NK-92 treated with Interleukin-12 subunit alpha and Interleukin-12 subunit beta, amount 100 ng/mL, for 24 hours (cell line): ENCODE measurements around the gene YWHAH.

Experiments used
- DNase-seq: peaks from one replicate; lab custom pipeline; 2025; lab: John Stamatoyannopoulos, UW

Gene YWHAH

DNA sequence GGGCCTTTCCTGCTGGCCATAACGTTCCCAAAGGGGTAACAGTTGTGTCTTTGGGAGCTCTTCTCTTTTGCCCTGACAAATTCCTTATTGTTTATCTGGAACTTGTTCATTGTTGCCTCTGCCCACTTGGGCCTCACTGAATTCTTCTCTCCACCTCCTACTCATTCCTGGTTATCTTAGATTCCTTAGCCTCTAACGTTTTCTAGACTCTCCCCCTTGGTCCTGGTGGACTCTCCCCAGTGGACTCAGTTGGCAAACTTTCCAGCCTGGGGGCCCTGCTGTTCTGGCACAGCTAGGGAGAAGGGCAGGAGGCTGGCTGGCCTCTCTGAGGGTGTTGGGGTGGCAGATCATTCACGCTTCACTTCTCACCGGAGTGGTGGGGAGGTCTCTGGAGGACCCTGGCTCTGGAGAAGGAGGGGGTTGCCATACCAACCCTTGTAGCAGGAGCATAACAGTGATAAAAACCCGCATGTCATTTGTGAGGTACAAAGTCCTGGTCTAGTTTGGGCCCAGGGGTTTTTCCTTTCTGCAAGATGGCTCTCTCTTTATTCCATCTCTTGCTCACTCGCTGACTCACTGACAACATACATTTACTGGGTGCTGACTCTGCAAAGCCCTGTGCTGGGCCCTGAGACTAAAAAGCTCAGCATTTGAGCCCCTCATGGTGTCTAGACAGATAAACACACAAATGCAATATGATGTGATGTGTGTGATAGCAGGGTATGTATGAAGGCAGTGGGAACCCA is 39.7 kb downstream of the YWHAH start:
- no peak for DNase-seq

DNA sequence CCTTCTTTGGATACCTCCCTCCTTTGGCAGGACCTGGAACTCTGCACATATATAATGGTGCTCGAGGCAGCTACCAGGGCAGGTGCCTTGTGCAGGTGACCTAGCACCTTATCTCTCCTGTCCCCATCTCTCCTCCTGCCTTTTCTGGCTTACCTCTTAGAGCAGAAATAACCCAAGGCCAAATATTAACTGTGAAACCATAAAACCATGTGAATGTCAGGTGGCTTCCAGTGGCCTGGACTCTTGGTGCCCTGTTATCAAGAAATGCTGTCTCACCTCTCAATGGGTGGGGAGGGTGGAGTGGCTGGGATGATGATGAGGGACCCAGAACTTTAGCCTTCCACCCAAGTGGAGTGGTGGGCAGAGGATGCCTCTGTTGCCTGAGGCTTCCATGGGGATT is 42.9 kb downstream of the YWHAH start:
- DNase-seq, result no peak

DNA sequence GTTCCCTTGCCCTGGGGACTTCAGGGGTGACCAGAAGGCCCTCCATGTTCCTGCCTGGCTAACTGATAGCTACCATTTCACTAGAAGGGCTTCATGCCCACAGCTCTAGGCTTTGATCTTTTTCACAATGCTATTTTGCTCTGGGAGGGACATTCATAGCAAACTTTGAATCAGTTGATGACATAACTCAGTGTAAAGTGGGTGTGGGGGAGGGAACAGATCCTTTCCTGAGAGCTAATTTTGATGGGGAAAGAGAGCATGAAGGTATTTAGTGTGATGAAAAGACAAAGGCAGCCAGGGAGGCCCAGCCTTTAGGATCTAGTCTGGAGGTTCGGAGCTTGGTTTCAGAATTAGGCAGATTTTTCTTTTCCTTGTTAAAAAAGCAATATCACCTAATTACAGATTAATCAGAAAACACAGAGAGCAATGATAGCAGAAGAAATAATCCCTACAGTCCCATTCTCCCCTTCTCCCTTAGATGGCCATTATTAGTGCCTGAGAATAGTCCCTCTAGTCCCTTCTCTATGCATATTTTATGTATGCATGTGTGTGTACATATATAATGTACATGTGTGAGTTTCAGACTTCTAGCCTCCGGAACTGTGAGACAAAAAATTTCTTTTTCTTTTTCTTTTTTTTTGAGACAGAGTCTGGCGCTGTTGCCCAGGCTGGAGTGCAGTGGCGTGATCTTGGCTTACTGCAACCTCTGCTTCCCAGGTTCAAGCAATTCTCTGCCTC is 46.9 kb downstream of the YWHAH start:
- DNase-seq, result no peak

DNA sequence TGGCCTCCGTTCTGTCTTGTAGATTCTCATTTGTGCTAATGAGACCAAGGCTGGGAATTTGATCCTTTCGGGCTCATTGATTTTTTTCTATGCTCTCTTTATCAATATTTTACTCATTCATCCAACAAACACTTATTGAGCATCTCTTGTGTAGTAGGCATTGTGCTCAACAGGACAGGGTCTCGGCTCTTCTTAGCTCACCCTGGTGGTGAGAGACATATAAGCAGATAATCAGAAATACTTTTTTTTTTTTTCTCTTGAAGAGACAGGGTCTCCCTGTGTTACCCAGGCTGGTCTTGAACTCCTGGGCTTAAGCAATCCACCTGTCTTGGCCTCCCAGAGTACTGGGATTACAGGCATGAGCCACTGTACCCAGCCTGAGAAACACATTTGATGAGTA is 50.7 kb downstream of the YWHAH start:
- no peak for DNase-seq

DNA sequence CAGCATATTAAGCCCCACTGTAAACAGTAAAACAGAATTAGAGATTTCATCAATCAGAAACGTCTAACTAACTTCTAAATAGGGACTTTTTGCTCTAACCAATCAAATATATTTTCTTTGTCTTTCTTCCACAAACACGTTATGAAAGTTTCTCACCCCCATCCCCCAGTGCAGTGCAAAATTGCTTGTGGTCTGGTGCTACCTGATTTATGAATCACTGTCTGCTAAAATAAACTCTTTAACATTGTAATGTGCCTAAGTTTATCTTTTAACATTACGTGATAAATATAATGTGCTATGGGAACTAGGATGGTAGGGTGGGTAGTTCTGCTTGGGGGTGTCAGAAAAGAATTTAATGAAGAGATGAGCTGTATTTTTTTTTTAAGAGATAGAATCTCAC is 51.5 kb downstream of the YWHAH start:
- peak; percentile 52 for DNase-seq

DNA sequence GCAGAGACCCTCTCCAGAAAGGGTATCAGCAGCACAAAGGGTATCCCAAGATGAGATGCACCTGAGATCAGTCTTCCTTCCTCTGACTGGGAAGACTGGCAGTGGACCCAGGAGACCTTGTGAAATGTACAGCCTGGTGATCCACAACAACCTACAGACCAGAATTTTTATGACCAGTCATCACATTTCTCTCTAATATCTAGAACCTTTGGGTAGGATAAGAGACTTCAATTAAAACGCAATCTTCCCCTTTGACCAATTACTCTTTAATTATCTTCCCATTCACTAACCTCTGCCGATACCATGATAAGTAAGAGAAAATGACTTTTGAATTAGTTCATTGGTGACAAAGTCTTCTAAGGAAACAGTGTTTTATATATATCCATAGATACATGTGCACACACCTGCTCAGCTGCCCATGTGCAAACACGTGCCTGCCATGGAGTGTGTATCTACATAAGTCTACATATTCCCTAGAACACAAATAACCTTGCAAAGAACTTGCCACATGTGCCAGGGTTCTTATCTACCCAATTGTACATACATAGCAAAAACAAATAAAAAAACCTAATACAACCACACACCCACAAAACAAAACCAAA is 54.5 kb downstream of the YWHAH start:
- no peak for DNase-seq

DNA sequence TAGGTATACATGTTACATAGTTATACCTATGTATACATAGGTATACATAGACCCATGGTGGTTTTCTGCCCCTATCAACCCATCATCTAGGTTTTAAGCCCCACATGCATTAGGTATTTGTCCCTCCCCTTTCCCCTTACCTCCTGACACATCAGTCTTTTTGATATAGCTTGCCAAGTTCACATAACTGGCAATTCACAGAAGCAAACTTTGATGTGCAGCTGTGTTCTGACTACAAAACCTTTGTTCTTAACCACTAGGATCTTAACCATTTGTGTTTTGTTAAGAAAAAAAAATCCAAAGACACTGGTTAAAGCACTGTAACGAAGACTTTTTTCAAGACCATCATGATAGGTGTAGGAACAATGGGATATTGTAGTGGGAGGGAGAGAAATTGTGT is 55.8 kb downstream of the YWHAH start:
- no peak for DNase-seq

DNA sequence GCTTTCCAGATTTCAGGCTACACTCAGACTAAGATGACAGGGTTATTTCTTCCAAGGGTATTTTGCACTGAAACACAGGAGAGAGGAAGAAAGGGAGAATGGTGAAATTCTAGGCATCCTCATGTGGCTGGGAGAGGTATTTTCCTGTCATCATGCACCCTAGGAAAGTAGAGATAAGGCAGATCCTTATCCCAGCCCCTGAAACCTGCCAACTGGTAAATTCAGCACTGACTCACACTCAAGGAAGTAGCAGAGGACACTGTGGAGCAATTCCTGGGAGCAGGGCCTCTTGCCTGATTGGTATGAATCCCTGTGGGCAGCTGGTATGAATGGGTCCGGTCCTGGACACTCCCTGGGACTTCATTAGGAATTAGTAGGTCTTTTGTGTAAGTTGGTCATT is 61.1 kb downstream of the YWHAH start:
- DNase-seq, result no peak
